Measurements from ENCODE around the gene OTUD3. TPM values are rescaled to one million over a fixed set of nuclear protein-coding genes. Genes with fewer than 3 reads are reported as not detected.
"Not testable (repeated sequence)": the region's sequence is repeated elsewhere in the genome, so short reads cannot be mapped to it uniquely, and the experiment has no call there.

OTUD3 gene
- total RNA-seq, 2 experiments from 2014 or later = 7.3 to 8.7 TPM

GRCh38 chr1:19923953-19924346 lies 41.8 kb downstream of the OTUD3 start:
- no peak for ATAC-seq
- Mint-ChIP-seq H3K36me3 (ENCODE audit: low read depth) (no peaks in the 10 kb centered on the region), H3K4me3 (no peak overlapping the region), H3K9me3 (no peaks in the 10 kb centered on the region), H3K27me3 (peaks cover 1% of the 10 kb centered on the region), H3K4me1 (ENCODE audit: low read depth) (no peaks in the 10 kb centered on the region), H3K27ac (no peak overlapping the region)
- intact Hi-C loops (cut with micrococcal nuclease) = no loop called here
- no peak for TF ChIP-seq CTCF (IDR thresholded peaks at IDR 0.05)
- CTCF ChIA-PET = no interaction called here
- DNase-seq = no peak
- POLR2A ChIA-PET = no interaction called here

GRCh38 chr1:19925342-19926070 lies 43.3 kb downstream of the OTUD3 start:
- ATAC-seq = no peak
- H3K27me3 Mint-ChIP-seq = peaks cover 1% of the 10 kb centered on the region
- no peaks in the 10 kb centered on the region for H3K36me3 Mint-ChIP-seq (ENCODE audit: low read depth)
- TF ChIP-seq CTCF (IDR thresholded peaks at IDR 0.05) = no peak
- POLR2A ChIA-PET = no interaction called here
- intact Hi-C loops (cut with micrococcal nuclease) = no loop called here
- H3K4me3 Mint-ChIP-seq = no peak overlapping the region
- H3K4me1 Mint-ChIP-seq (ENCODE audit: low read depth) = no peaks in the 10 kb centered on the region
- CTCF ChIA-PET = interaction anchor here (1.0 to 1.2 kb wide), 2 partner anchors 8 to 226 kb away, joined by 4 to 5 read pairs; no protein-coding TSS in a partner anchor
- no peak for DNase-seq
- H3K9me3 Mint-ChIP-seq = no peaks in the 10 kb centered on the region
- H3K27ac Mint-ChIP-seq = no peak overlapping the region

DNA sequence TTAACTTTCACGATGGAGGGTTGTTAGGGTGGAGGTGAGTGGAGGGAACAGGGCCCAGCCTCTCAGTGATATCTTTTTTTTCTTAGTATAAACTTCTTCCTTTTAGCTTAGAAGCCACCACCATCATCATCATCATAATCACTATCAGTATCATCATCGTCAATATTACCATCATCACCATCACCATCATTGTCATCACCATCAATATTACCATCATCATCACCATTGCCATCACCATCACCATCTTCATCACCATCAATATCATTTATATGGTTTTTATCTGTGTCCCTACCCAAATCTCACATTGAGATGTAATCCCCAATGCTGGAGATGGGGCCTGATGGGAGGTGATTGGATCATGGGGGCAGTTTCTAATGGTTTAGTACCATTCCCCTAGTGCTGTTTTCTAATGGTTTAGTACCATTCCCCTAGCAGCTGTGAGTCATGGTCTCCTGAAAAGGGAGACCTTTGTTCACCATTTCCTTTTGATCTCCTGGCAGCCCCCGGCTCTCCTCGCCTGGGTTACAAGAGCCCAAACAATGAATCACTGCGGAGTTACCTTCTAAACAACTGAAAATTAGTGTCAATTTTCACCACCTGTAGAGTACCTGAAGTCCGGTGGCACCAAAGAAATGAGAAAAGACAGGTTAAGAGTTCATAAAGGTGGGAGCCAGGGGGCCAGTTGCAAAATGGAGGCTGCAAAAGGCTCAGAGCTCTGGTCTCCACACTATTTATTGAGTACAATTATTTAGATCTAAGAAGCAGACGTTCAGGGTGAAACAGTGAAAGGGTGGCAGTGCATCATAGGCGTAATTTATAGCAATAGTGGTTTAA lies 44.3 kb downstream of the OTUD3 start:
- Mint-ChIP-seq H3K4me1 (ENCODE audit: low read depth) (no peaks in the 10 kb centered on the region), H3K9me3 (peaks cover 4% of the 10 kb centered on the region), H3K27me3 (peaks cover 1% of the 10 kb centered on the region), H3K27ac (no peak overlapping the region), H3K36me3 (ENCODE audit: low read depth) (no peaks in the 10 kb centered on the region), H3K4me3 (no peak overlapping the region)
- no peak for TF ChIP-seq CTCF (IDR thresholded peaks at IDR 0.05)
- POLR2A ChIA-PET = no interaction called here
- ATAC-seq = no peak
- CTCF ChIA-PET = interaction anchor here (1.0 to 1.2 kb wide), 2 partner anchors 9 to 225 kb away, joined by 4 to 5 read pairs; no protein-coding TSS in a partner anchor
- DNase-seq = no peak
- intact Hi-C loops (cut with micrococcal nuclease) = no loop called here

DNA sequence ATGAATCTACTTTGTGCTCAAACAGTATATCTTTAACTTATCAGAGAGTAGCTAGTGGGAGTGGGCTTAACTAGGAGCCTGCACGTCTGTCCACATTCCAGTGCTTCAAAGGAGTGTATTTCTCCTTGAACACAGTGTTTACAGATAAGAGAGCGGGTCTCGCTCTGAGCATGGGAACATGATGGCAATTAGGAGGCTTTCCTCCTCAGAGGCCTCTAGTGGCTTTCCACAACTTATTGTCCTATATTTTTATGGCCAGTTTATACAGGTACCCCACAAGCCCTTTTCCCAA lies 44.9 kb downstream of the OTUD3 start:
- ATAC-seq; H3K36me3 Mint-ChIP-seq (ENCODE audit: low read depth); H3K9me3 Mint-ChIP-seq; DNase-seq; intact Hi-C loops (cut with micrococcal nuclease); POLR2A ChIA-PET; H3K27me3 Mint-ChIP-seq; H3K4me1 Mint-ChIP-seq (ENCODE audit: low read depth); H3K27ac Mint-ChIP-seq; CTCF ChIA-PET; H3K4me3 Mint-ChIP-seq: not testable (repeated sequence)

- no peak for TF ChIP-seq CTCF (IDR thresholded peaks at IDR 0.05)
- Mint-ChIP-seq H3K27me3 (no peaks in the 10 kb centered on the region), H3K36me3 (ENCODE audit: low read depth) (peaks cover 3% of the 10 kb centered on the region), H3K4me1 (ENCODE audit: low read depth) (no peaks in the 10 kb centered on the region), H3K4me3 (no peak overlapping the region), H3K27ac (no peak overlapping the region), H3K9me3 (peaks cover 19% of the 10 kb centered on the region)
- ChIA-PET POLR2A (no interaction called here), CTCF (no interaction called here)
- intact Hi-C loops (cut with micrococcal nuclease) = no loop called here
- ATAC-seq (no peak), DNase-seq (no peak)
Observed at GRCh38 chr1:19932866-19933265, 50.7 kb downstream of the OTUD3 start.

Measured in activated CD8-positive, alpha-beta T cell treated with anti-CD3 and anti-CD28 coated beads for 36 hours (primary cell).